ENCODE measurements around the gene SEMA4C. TPM values are rescaled to one million over a fixed set of nuclear protein-coding genes. Genes with fewer than 3 reads are reported as not detected.

Gene SEMA4C
- total RNA-seq, 1 donor from 2014 or later: 39.1 TPM

DNA sequence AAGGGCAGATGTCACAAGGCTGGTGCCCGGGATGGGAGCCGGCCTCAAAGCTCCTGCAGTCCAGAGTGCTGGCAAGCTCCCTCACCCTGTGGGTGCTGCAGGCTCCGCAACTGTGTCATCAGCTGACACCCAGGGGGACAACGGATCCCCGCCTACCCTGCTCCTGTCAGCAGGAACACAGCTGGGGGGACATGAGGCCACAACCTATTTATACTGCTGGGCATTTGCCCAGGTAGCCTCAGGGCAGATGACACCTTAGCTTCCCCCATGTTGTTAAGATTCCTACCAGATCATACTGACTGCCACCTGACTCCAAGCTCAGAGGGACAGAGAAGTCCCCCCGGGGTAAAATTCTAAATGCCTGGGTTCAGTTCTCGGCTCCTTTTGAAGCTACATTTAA is 27.3 kb downstream of the SEMA4C start:
- no peak overlapping the region for H3K4me3 ChIP-seq

DNA sequence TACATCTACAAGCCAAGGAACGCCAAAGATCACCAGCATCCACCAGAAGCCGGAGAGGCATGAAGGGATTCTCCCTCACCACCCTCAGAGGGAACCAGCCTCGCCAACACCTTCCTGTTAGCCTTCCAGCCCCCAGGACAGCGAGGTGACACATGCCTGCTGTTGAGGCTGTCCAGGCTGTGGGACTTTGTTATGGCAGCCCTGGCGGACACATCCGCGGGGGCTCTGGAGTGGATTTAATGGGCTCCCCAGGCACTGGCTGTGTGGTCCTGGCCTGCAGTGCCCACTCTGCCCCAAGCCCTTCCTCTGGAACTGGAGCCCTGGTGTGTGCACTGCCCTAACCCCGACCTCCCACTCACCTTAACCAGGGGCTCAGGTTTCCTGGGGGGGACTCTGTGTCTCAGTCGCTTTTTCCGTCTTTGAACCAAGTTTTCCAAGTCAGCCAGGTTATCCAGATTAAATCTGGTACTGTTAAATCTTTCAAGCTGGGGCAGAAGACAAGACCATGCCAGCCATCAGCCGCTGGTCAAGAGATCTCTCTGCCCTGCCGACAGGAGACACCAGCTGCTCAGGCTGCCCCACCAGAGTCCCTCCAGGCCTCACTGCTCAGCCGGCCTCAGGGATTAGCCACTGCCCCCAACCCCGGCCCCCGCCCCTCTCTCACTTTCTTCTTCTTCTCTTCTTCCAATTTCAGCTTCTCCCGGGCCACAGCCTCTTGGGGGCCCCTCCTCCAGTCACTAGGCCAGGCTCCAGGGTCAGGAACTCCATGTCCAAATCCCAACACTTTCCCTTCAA is 28.0 kb downstream of the SEMA4C start:
- Histone ChIP-seq H3F3A (ENCODE audit: low read depth) (peaks cover 7% of the 10 kb centered on the region), H3K9ac (no peak overlapping the region), H3K27me3 (no peaks in the 10 kb centered on the region), H3K9me3 (ENCODE audit: low read depth) (no peaks in the 10 kb centered on the region), H3K79me2 (ENCODE audit: low read depth) (no peaks in the 10 kb centered on the region), H3K4me1 (peaks cover 7% of the 10 kb centered on the region), H3K4me2 (no peak overlapping the region), H3K36me3 (no peaks in the 10 kb centered on the region), H3K4me3 (no peak overlapping the region), H2AFZ (replicated peaks) (no peak overlapping the region), H4K20me1 (ENCODE audit: low read depth) (no peaks in the 10 kb centered on the region), H3K27ac (peak overlapping the region; percentile 13)
- peaks cover 10% of the 10 kb centered on the region for H3K27me3 Mint-ChIP-seq (ENCODE audit: insufficient read depth, low read depth)
- peaks cover 14% of the 10 kb centered on the region for H3K4me1 Mint-ChIP-seq
- no peak for DNase-seq (ENCODE audit: low spot score)
- no peak for TF ChIP-seq EZH2phosphoT487 (IDR thresholded peaks at IDR 0.05)
- no peak for TF ChIP-seq EZH2 (IDR thresholded peaks at IDR 0.05)
- TF ChIP-seq, protein P1, sequence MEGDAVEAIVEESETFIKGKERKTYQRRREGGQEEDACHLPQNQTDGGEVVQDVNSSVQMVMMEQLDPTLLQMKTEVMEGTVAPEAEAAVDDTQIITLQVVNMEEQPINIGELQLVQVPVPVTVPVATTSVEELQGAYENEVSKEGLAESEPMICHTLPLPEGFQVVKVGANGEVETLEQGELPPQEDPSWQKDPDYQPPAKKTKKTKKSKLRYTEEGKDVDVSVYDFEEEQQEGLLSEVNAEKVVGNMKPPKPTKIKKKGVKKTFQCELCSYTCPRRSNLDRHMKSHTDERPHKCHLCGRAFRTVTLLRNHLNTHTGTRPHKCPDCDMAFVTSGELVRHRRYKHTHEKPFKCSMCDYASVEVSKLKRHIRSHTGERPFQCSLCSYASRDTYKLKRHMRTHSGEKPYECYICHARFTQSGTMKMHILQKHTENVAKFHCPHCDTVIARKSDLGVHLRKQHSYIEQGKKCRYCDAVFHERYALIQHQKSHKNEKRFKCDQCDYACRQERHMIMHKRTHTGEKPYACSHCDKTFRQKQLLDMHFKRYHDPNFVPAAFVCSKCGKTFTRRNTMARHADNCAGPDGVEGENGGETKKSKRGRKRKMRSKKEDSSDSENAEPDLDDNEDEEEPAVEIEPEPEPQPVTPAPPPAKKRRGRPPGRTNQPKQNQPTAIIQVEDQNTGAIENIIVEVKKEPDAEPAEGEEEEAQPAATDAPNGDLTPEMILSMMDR (IDR thresholded peaks at IDR 0.05): no peak
- H3K27ac Mint-ChIP-seq: no peak overlapping the region
- peaks cover 19% of the 10 kb centered on the region for H3K36me3 Mint-ChIP-seq
- no peak overlapping the region for H3K4me3 Mint-ChIP-seq
- H3K9me3 Mint-ChIP-seq: no peaks in the 10 kb centered on the region

More for the DNA sequence above, 27.3 kb downstream of the SEMA4C start:
- no peak overlapping the region for H3K4me2 ChIP-seq
- peaks cover 7% of the 10 kb centered on the region for H3K4me1 ChIP-seq
- no peaks in the 10 kb centered on the region for H3K79me2 ChIP-seq (ENCODE audit: low read depth)
- H3K27me3 Mint-ChIP-seq (ENCODE audit: insufficient read depth, low read depth): peaks cover 8% of the 10 kb centered on the region
- peaks cover 17% of the 10 kb centered on the region for H3K36me3 Mint-ChIP-seq
- H3K4me1 Mint-ChIP-seq: peaks cover 16% of the 10 kb centered on the region
- H2AFZ ChIP-seq (replicated peaks): no peak overlapping the region
- H3K4me3 Mint-ChIP-seq: no peak overlapping the region
- H3K27ac ChIP-seq: peak overlapping the region; percentile 13
- no peaks in the 10 kb centered on the region for H4K20me1 ChIP-seq (ENCODE audit: low read depth)
- peaks cover 7% of the 10 kb centered on the region for H3F3A ChIP-seq (ENCODE audit: low read depth)
- TF ChIP-seq EZH2 (IDR thresholded peaks at IDR 0.05): no peak
- no peak for TF ChIP-seq EZH2phosphoT487 (IDR thresholded peaks at IDR 0.05)
- no peak overlapping the region for H3K27ac Mint-ChIP-seq
- no peaks in the 10 kb centered on the region for H3K27me3 ChIP-seq
- H3K9me3 Mint-ChIP-seq: no peaks in the 10 kb centered on the region
- H3K9me3 ChIP-seq (ENCODE audit: low read depth): no peaks in the 10 kb centered on the region
- H3K36me3 ChIP-seq: no peaks in the 10 kb centered on the region
- DNase-seq (ENCODE audit: low spot score): no peak
- no peak overlapping the region for H3K9ac ChIP-seq

DNA sequence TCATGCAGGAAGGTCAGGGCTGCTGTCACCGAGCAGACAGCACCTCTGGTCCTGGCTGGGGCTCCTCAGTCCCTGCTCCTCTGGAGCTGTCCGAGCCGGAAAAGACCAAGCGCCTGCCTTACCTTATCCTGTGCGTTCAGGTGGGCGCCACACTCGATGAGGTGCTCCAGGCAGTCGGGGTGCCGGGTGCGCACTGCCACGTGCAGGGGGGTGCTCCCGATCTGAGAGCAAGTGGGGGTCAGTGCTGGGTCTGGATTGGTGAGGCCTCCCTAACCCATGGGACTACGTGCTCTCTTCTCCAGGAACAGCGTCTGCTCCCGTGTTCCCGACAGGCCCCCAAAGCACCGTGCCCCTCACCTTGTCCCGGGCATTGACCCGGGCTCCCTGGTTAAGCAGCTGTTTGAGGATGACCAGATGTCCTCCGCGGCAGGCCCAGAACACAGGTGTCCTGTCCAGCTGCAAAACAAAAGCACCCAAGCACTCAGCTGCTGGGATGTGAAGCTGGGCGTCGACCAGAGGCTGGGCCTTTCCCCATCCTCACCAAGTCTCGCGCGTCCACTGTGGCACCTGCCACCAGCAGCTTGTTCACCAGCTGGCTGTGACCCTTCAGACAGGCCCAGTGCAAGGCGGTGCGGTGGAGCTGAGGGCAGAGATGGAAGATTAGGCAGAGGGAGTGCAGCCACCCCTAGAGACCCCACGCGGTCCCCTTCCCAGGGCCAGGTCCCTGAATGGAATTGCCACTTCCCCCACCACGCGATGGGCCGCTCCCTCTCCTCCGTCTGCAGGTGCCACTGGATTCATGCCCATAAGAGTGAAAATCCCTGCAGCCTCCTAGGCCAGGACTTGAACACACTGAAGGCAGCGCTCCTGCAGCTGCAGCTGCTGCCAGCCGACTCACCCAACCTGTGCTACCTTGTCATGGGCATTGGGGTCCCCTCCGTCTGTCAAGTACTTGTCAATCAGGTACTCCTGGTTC is 29.7 kb downstream of the SEMA4C start:
- H3K27ac Mint-ChIP-seq: peak overlapping the region; percentile 69
- Histone ChIP-seq H4K20me1 (ENCODE audit: low read depth) (no peaks in the 10 kb centered on the region), H3K36me3 (no peaks in the 10 kb centered on the region), H3K4me3 (no peak overlapping the region), H3K27me3 (no peaks in the 10 kb centered on the region), H3K4me2 (no peak overlapping the region), H3K9ac (no peak overlapping the region), H3F3A (ENCODE audit: low read depth) (peaks cover 7% of the 10 kb centered on the region), H3K4me1 (peaks cover 7% of the 10 kb centered on the region), H3K9me3 (ENCODE audit: low read depth) (no peaks in the 10 kb centered on the region), H3K27ac (no peak overlapping the region), H3K79me2 (ENCODE audit: low read depth) (no peaks in the 10 kb centered on the region), H2AFZ (replicated peaks) (no peak overlapping the region)
- peak overlapping the region; percentile 41 for H3K4me3 Mint-ChIP-seq
- no peak for TF ChIP-seq EZH2 (IDR thresholded peaks at IDR 0.05)
- TF ChIP-seq EZH2phosphoT487 (IDR thresholded peaks at IDR 0.05): no peak
- TF ChIP-seq, protein P1 (IDR thresholded peaks at IDR 0.05): no peak
- no peaks in the 10 kb centered on the region for H3K9me3 Mint-ChIP-seq
- H3K27me3 Mint-ChIP-seq (ENCODE audit: insufficient read depth, low read depth): peaks cover 10% of the 10 kb centered on the region
- H3K36me3 Mint-ChIP-seq: peaks cover 17% of the 10 kb centered on the region
- no peak for DNase-seq (ENCODE audit: low spot score)
- peaks cover 14% of the 10 kb centered on the region for H3K4me1 Mint-ChIP-seq

Data from neural progenitor cell (in vitro differentiated cells).